Ascending aorta (tissue), 2 donors: ENCODE data around the gene S100A5. TPM values are rescaled to one million over a fixed set of nuclear protein-coding genes. Genes with fewer than 3 reads are reported as not detected.

Experiments
- DNase-seq, 2 donors: peaks; one replicate each; pipeline ENCODE4 v3.0.0-alpha.2; 2019; ENCODE audit warnings: low spot score in 2 of 2
- H3K27ac ChIP-seq, 2 donors: fragments of 200-600 bp; sonication (generic); one replicate each; pipeline ENCODE4 v1.5.1; 2016 to 2017; ENCODE audit warnings: mild to moderate bottlenecking in 1 of 2
- H3K27me3 ChIP-seq: fragments of 200-600 bp; sonication (generic); one replicate; pipeline ENCODE4 v1.5.1; 2017
- H3K36me3 ChIP-seq, 2 donors: fragments of 200-600 bp; sonication (generic); one replicate each; pipeline ENCODE4 v1.5.1; 2016
- H3K4me1 ChIP-seq, 2 donors: fragments of 200-600 bp; sonication (generic); one replicate each; pipeline ENCODE4 v1.5.1; 2016 to 2017; ENCODE audit warnings: mild to moderate bottlenecking in 1 of 2
- H3K4me3 ChIP-seq, 2 donors: fragments of 200-600 bp; sonication (generic); one replicate each; pipeline ENCODE4 v1.5.1; 2016 to 2017; ENCODE audit warnings: mild to moderate bottlenecking in 1 of 2
- H3K9me3 ChIP-seq, 2 donors: fragments of 200-600 bp; sonication (generic); one replicate each; pipeline ENCODE4 v1.5.1; 2016
- intact Hi-C: fragments of 100-400 bp; cut with DNase I; formaldehyde crosslinking; loops from one replicate; pipeline ENCODE4 v1.15.1; 2023
- total RNA-seq: library from RNA; depleted of rRNA; stranded (reverse); fragments of >200 nt; gene quantifications from one replicate; pipeline ENCODE4 v1.1.0, GENCODE V29; 2016
- TF ChIP-seq, protein P1 (sequence below), 3 experiments: fragments of 200-600 bp in 2 of 3; fragments of 450-650 bp in 1 of 3; sonication (generic) in 2 of 3; IDR thresholded peaks; one replicate each; pipeline ENCODE4 v1.5.1; 2016 to 2019; ENCODE audit warnings: antibody characterized with exemption in 3 of 3, mild to moderate bottlenecking in 1 of 3, moderate library complexity in 1 of 3

S100A5 gene
- total RNA-seq, 1 donor from 2014 or later = not detected

DNA sequence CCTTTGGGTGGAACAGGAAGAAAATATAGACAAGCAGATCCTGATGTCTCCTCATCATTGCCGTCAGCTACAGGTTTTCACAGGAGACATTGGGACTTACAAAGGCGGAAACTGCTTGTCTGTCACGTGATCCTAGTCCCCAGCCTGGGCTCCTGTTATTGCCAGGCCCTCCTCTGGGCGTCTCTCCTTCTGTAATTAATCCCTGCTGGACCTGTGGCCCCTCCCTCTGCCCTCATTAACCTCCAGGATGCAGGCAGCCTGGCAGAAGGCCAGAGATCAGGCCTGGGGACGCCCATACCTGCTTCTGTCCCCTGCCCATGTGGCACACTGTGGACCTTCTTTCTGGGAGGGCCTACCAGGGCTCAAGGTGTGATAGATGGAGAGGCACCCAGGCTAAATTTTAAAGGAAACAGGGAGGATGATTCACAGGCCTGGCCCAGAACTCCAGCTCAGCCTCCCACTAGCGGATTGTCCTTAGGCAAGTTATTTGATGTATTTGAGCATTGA lies 2.4 kb downstream of the S100A5 start:
- Histone ChIP-seq H3K4me3 (no peak overlapping the region), H3K27me3 (no peaks in the 10 kb centered on the region), H3K27ac (no peak overlapping the region), H3K4me1 (peaks cover 5 to 28% of the 10 kb centered on the region in 2 donors), H3K9me3 (no peaks in the 10 kb centered on the region), H3K36me3 (no peaks in the 10 kb centered on the region)
- no peak for DNase-seq
- intact Hi-C loops = loop anchor here (10.0 kb wide), 1 partner anchor 236 kb away; the partner anchor contains the start of gene SLC27A3
- TF ChIP-seq, protein P1, sequence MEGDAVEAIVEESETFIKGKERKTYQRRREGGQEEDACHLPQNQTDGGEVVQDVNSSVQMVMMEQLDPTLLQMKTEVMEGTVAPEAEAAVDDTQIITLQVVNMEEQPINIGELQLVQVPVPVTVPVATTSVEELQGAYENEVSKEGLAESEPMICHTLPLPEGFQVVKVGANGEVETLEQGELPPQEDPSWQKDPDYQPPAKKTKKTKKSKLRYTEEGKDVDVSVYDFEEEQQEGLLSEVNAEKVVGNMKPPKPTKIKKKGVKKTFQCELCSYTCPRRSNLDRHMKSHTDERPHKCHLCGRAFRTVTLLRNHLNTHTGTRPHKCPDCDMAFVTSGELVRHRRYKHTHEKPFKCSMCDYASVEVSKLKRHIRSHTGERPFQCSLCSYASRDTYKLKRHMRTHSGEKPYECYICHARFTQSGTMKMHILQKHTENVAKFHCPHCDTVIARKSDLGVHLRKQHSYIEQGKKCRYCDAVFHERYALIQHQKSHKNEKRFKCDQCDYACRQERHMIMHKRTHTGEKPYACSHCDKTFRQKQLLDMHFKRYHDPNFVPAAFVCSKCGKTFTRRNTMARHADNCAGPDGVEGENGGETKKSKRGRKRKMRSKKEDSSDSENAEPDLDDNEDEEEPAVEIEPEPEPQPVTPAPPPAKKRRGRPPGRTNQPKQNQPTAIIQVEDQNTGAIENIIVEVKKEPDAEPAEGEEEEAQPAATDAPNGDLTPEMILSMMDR (IDR thresholded peaks at IDR 0.05) = no peak

DNA sequence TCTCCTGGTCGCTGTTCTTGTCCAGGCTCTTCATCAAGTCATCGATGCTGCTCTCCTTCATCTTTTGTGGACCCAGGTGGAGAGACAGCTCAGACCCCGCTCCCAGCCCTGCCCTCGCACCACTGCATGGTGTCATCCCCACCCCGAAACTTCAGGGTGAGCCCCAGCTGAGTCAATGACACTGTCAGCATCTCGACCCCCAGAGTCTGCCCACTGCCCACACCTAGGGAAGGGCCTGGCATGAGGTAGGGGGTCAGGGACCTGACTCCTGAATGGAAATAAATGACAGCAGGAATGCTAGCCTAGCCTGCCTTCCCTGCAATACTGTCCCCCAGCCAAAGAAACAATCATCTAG lies 3.4 kb downstream of the S100A5 start:
- H3K27me3 ChIP-seq = no peaks in the 10 kb centered on the region
- TF ChIP-seq, protein P1 (IDR thresholded peaks at IDR 0.05) = no peak
- intact Hi-C loops = loop anchor here (10.0 kb wide), 1 partner anchor 237 kb away; the partner anchor contains the start of gene SLC27A3
- no peaks in the 10 kb centered on the region for H3K36me3 ChIP-seq
- no peaks in the 10 kb centered on the region for H3K9me3 ChIP-seq
- DNase-seq = no peak
- peaks cover 5 to 30% of the 10 kb centered on the region in 2 donors for H3K4me1 ChIP-seq
- H3K4me3 ChIP-seq = no peak overlapping the region
- H3K27ac ChIP-seq = peak overlapping the region; percentile 98 to 100

DNA sequence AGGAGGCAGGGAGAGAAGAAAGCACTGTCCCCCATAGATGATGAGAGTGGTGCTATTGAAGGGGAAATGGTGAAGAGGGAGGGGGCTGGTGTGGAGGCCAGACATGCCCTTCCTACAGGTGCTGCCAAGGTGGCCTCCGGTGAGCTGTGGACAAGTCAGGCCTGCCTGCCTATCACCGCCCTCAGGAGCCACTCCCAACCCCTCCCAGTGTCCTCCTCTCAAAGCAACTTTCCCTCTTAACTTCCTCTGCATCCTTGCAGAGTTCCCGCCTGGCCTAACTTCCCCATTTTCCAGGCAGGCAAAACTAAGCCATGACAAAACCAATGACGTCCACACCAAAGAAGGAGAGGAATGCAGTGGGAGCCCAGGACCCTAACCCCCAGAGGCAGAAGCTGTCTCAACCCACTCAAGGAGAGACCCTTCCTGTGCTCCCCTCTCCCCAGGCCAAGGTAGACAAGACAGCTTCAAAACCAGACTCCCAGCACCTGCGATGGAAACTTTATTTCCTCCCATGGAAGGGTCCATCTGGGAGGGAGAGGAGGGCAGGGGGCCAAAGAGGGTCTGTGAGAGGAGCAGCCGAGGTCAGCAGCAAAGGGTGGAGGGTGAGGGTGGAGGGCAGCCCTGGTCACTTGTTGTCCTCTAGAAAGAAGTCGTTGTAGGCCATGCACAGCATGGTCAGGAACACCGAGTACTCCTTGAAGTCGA lies 3.9 kb downstream of the S100A5 start:
- H3K27me3 ChIP-seq = no peaks in the 10 kb centered on the region
- H3K4me1 ChIP-seq = peaks cover 5 to 27% of the 10 kb centered on the region in 2 donors
- H3K4me3 ChIP-seq = peak overlapping the region; percentile 70 to 95
- DNase-seq = no peak
- H3K27ac ChIP-seq = peak overlapping the region; percentile 98 to 100
- H3K36me3 ChIP-seq = no peaks in the 10 kb centered on the region
- H3K9me3 ChIP-seq = no peaks in the 10 kb centered on the region
- TF ChIP-seq, protein P1 (IDR thresholded peaks at IDR 0.05) = no peak
- intact Hi-C loops = loop anchor here (1.0 to 10.0 kb wide), 2 partner anchors 8 to 238 kb away; partner anchors contain the start of genes S100A4 and SLC27A3

DNA sequence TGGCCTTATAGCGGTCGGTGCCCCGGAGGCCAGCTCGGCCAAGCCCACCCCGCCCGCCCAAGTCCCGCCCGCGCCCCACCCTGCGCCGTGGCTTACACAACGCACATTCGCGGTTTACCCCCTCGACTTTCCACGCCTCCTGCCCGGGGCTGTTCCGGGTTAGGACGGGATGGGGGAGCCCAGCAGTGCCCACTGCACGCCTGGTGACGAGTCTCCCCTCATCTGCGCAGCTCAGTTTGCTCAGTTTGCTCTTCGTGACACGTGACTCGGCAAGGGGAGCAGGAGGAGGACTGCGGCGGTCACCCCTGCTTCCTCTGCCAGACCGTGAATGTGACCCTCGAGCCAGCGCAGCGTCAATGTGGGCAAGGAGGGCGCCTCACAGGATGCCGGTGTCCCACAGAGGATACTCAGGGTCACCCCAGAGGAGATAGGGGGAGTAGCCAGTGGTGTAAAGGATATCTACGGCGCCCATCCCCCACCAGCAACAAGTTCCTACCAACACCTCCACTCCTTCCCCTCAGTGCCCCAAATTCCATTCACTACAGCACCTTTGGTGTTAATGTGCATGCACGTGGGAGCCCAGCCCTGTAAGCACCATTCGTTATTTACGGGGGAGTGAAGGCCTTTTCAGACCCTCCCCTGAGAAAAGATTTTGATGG lies 4.6 kb downstream of the S100A5 start:
- no peaks in the 10 kb centered on the region for H3K36me3 ChIP-seq
- TF ChIP-seq, protein P1 (IDR thresholded peaks at IDR 0.05) = no peak
- H3K27ac ChIP-seq = peak overlapping the region; percentile 98 to 100
- H3K4me3 ChIP-seq = peak overlapping the region; percentile 70 to 95
- intact Hi-C loops = loop anchor here (1.0 to 10.0 kb wide), 2 partner anchors 9 to 239 kb away; partner anchors contain the start of genes S100A4 and SLC27A3
- DNase-seq = peak; percentile 80 to 95
- H3K27me3 ChIP-seq = no peaks in the 10 kb centered on the region
- no peaks in the 10 kb centered on the region for H3K9me3 ChIP-seq
- H3K4me1 ChIP-seq = peaks cover 5 to 27% of the 10 kb centered on the region in 2 donors

DNA sequence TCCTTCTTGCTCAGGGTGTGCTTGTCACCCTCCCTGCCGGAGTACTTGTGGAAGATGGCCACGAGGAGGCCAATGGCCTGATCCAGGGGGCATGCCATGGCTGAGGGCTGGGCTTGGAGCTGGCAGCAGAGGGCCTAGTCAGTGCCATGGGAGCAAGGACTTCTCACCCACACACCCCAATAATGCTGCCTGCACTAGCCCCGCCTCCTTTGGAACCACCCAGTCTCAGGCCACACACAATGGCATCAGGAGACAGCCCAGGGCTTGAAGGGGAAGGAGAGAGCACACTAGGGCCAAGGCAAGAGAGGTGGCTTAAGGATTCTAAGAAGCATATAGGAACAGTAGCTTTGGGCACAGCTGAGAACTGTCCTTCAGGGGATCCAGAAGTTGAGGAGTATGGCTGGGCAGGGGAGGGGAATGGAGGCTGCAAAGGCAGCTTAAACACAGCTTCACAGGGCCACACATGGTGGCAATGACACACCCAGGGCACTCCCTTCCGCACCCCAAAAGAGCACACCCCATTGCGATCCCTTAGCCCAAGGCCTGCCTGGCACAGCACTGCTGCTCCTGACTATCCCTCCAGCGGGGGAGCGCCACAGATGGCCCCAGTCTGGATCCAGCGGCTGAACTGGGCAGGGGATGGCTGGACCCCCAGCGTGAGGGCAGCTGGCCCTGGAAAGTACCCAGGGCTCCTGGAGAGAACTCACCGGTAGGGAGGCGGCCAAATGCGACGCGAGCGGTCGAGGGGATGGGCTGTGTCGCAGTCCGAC lies 5.3 kb downstream of the S100A5 start, which contains the start of gene S100A6:
Gene S100A6 (minus strand): TSS at position 750 of the 770 bp plus-strand sequence. CDS start 652 bp downstream, at position 98.
- Histone ChIP-seq H3K36me3 (no peaks in the 10 kb centered on the region), H3K4me3 (peak within 1 kb of the TSS; percentile 70 to 95), H3K27me3 (no peaks in the 10 kb centered on the region), H3K4me1 (peaks cover 5 to 27% of the 10 kb centered on the region in 2 donors), H3K27ac (peak within 1 kb of the TSS; percentile 98 to 100), H3K9me3 (no peaks in the 10 kb centered on the region)
- TF ChIP-seq, protein P1 (IDR thresholded peaks at IDR 0.05) = peak in 2 of 3 experiments; percentile 21 to 30
- intact Hi-C loops = loop anchor here (1.0 to 10.0 kb wide), 2 partner anchors 10 to 239 kb away; partner anchors contain the start of genes S100A4 and SLC27A3
- DNase-seq = peak in 1 of 2 donors; percentile 88
